OCI-LY3 (cell line): ENCODE measurements around the gene BBOX1.

Experiments used
- H2AFZ ChIP-seq: fragments of 200-600, 300-600 bp; shearing (Covaris generic); 2 replicates; pipeline ENCODE4 v1.6.0; 2014; ENCODE audit warnings: antibody characterized with exemption, low read depth, low read length
- H3K27ac ChIP-seq: fragments of 200-600, 300-600 bp; sonication (generic); 2 replicates; pipeline ENCODE4 v1.5.1; 2014; ENCODE audit warnings: mild to moderate bottlenecking, low read length, moderate library complexity, mixed read lengths
- H3K27me3 ChIP-seq: fragments of 200-600, 300-600 bp; sonication (generic); 2 replicates; pipeline ENCODE4 v1.6.1; 2014; ENCODE audit warnings: low read depth, low read length, mixed read lengths
- H3K36me3 ChIP-seq: fragments of 200-600, 300-600 bp; sonication (generic); replicated peaks from 2 replicates; pipeline ENCODE3; 2014; ENCODE audit warnings: low read depth, low read length, mixed read lengths
- H3K4me1 ChIP-seq: fragments of 300-600, 200-600 bp; sonication (generic); 2 replicates; pipeline ENCODE4 v1.6.1; 2014; ENCODE audit warnings: low read length, mixed read lengths
- H3K4me2 ChIP-seq: fragments of 200-600, 300-600 bp; sonication (generic); 2 replicates; pipeline ENCODE4 v1.6.1; 2014; ENCODE audit warnings: low read length, mixed read lengths
- H3K4me3 ChIP-seq: fragments of 300-600, 200-600 bp; sonication (generic); 2 replicates; pipeline ENCODE4 v1.5.1; 2014; ENCODE audit warnings: antibody characterized with exemption, mild to moderate bottlenecking, low read length, moderate library complexity
- H3K79me2 ChIP-seq: fragments of 300-600, 200-600 bp; shearing (Covaris generic); 2 replicates; pipeline ENCODE4 v1.6.1; 2014; ENCODE audit warnings: mild to moderate bottlenecking, low read length, mixed read lengths
- H3K9ac ChIP-seq: fragments of 300-600, 200-600 bp; shearing (Covaris generic); 2 replicates; pipeline ENCODE4 v1.6.0; 2014; ENCODE audit warnings: mild to moderate bottlenecking, low read length, moderate library complexity
- H3K9me3 ChIP-seq: fragments of 200-600, 300-600 bp; shearing (Covaris generic); 2 replicates; pipeline ENCODE4 v1.6.1; 2014; ENCODE audit warnings: low read length, mixed read lengths; ENCODE audit not compliant: insufficient read depth
- H4K20me1 ChIP-seq: fragments of 200-600, 300-600 bp; sonication (generic); 2 replicates; pipeline ENCODE4 v1.6.1; 2016; ENCODE audit warnings: low read length, mixed read lengths; ENCODE audit not compliant: insufficient read depth
- CTCF ChIP-seq: fragments of 200-600, 300-600 bp; sonication (generic); IDR thresholded peaks from 2 replicates; pipeline ENCODE4 v1.5.1; 2014; ENCODE audit warnings: antibody characterized with exemption, low read length, low read depth
- EZH2phosphoT487 ChIP-seq: fragments of 200-600 bp; shearing (Covaris generic); IDR thresholded peaks from 2 replicates; pipeline ENCODE4 v1.6.1; 2018; ENCODE audit warnings: antibody characterized with exemption, mixed run types, low read depth

The BBOX1 gene

GRCh38 chr11:27083782-27084181 is 43.2 kb downstream of the BBOX1 start:
- H3K79me2 ChIP-seq = no peaks in the 10 kb centered on the region
- H3K36me3 ChIP-seq = no peaks in the 10 kb centered on the region
- no peak overlapping the region for H3K4me2 ChIP-seq
- TF ChIP-seq CTCF = no peak
- no peak overlapping the region for H2AFZ ChIP-seq
- no peaks in the 10 kb centered on the region for H3K4me1 ChIP-seq
- no peak overlapping the region for H3K4me3 ChIP-seq
- H3K9me3 ChIP-seq = no peaks in the 10 kb centered on the region
- no peaks in the 10 kb centered on the region for H3K27me3 ChIP-seq
- no peak overlapping the region for H3K9ac ChIP-seq
- no peaks in the 10 kb centered on the region; the same call in 1 of the 2 replicates for H4K20me1 ChIP-seq
- H3K27ac ChIP-seq = no peak overlapping the region

GRCh38 chr11:27084518-27084917 is 43.9 kb downstream of the BBOX1 start:
- no peaks in the 10 kb centered on the region for H3K36me3 ChIP-seq
- H2AFZ ChIP-seq = no peak overlapping the region
- no peak overlapping the region for H3K27ac ChIP-seq
- no peaks in the 10 kb centered on the region for H3K9me3 ChIP-seq
- no peak overlapping the region for H3K4me2 ChIP-seq
- H3K9ac ChIP-seq = no peak overlapping the region
- H3K27me3 ChIP-seq = no peaks in the 10 kb centered on the region
- H3K4me3 ChIP-seq = no peak overlapping the region
- no peak for TF ChIP-seq CTCF
- no peak for TF ChIP-seq EZH2phosphoT487
- no peaks in the 10 kb centered on the region for H3K79me2 ChIP-seq
- no peaks in the 10 kb centered on the region for H3K4me1 ChIP-seq
- H4K20me1 ChIP-seq = no peaks in the 10 kb centered on the region; the same call in 1 of the 2 replicates

GRCh38 chr11:27085111-27085510 is 44.5 kb downstream of the BBOX1 start:
- no peaks in the 10 kb centered on the region for H3K36me3 ChIP-seq
- no peaks in the 10 kb centered on the region for H3K4me1 ChIP-seq
- no peak overlapping the region for H3K27ac ChIP-seq

GRCh38 chr11:27085605-27086004 is 45.0 kb downstream of the BBOX1 start:
- H3K27ac ChIP-seq = no peak overlapping the region
- no peaks in the 10 kb centered on the region for H3K79me2 ChIP-seq
- no peaks in the 10 kb centered on the region for H3K9me3 ChIP-seq
- no peak overlapping the region for H3K4me3 ChIP-seq
- no peak overlapping the region for H2AFZ ChIP-seq
- no peaks in the 10 kb centered on the region; the same call in 1 of the 2 replicates for H4K20me1 ChIP-seq
- H3K36me3 ChIP-seq = no peaks in the 10 kb centered on the region
- H3K27me3 ChIP-seq = no peaks in the 10 kb centered on the region
- no peak overlapping the region for H3K4me2 ChIP-seq
- no peaks in the 10 kb centered on the region for H3K4me1 ChIP-seq
- no peak overlapping the region for H3K9ac ChIP-seq
- no peak for TF ChIP-seq CTCF
- no peak for TF ChIP-seq EZH2phosphoT487

More at GRCh38 chr11:27085111-27085510, 44.5 kb downstream of the BBOX1 start:
- H3K27me3 ChIP-seq = no peaks in the 10 kb centered on the region
- H3K79me2 ChIP-seq = no peaks in the 10 kb centered on the region
- TF ChIP-seq EZH2phosphoT487 = no peak
- no peak for TF ChIP-seq CTCF
- no peak overlapping the region for H2AFZ ChIP-seq
- H3K4me3 ChIP-seq = no peak overlapping the region
- no peaks in the 10 kb centered on the region; the same call in 1 of the 2 replicates for H4K20me1 ChIP-seq
- no peak overlapping the region for H3K4me2 ChIP-seq
- no peak overlapping the region for H3K9ac ChIP-seq
- H3K9me3 ChIP-seq = no peaks in the 10 kb centered on the region
